ENCODE data around the gene PDXDC1. TPM values are rescaled to one million over a fixed set of nuclear protein-coding genes. Genes with fewer than 3 reads are reported as not detected.
A peak's percentile ranks its signal among the peaks of the same experiment; 100 is the strongest.
"Not testable (repeated sequence)": the region's sequence is repeated elsewhere in the genome, so short reads cannot be mapped to it uniquely, and the experiment has no call there.

PDXDC1 gene
- total RNA-seq, 1 donor, result 37.4 TPM

GRCh38 chr16:15015671-15016070 lies 40.8 kb downstream of the PDXDC1 start:
- DNase-seq (ENCODE audit: low read depth in 2 of 3, low spot score in 2 of 3), result not testable (repeated sequence)

- not testable (repeated sequence) for DNase-seq (ENCODE audit: low read depth in 2 of 3, low spot score in 2 of 3)
Observed at GRCh38 chr16:15016354-15016753, 41.5 kb downstream of the PDXDC1 start.

GRCh38 chr16:15016951-15017580 lies 42.2 kb downstream of the PDXDC1 start:
- DNase-seq (ENCODE audit: low read depth in 2 of 3, low spot score in 2 of 3), result not testable (repeated sequence)

- DNase-seq (ENCODE audit: low read depth in 2 of 3, low spot score in 2 of 3), result not testable (repeated sequence)
Observed at GRCh38 chr16:15021429-15021828, 46.6 kb downstream of the PDXDC1 start.

- peak; percentile 33 to 78 (median 52) for DNase-seq (ENCODE audit: low read depth in 2 of 3, low spot score in 2 of 3)
Observed at GRCh38 chr16:15022194-15022593, 47.4 kb downstream of the PDXDC1 start.

GRCh38 chr16:15023381-15024077 lies 48.7 kb downstream of the PDXDC1 start:
- DNase-seq (ENCODE audit: low read depth in 2 of 3, low spot score in 2 of 3), result not testable (repeated sequence)

- not testable (repeated sequence) for DNase-seq (ENCODE audit: low read depth in 2 of 3, low spot score in 2 of 3)
Observed at GRCh38 chr16:15024858-15025199, 50.0 kb downstream of the PDXDC1 start.

GRCh38 chr16:15025234-15025951 lies 50.6 kb downstream of the PDXDC1 start:
- not testable (repeated sequence) for DNase-seq (ENCODE audit: low read depth in 2 of 3, low spot score in 2 of 3)

- DNase-seq (ENCODE audit: low read depth in 2 of 3, low spot score in 2 of 3), result not testable (repeated sequence)
Observed at GRCh38 chr16:15027051-15027450, 52.2 kb downstream of the PDXDC1 start.

GRCh38 chr16:15027503-15028344 lies 52.9 kb downstream of the PDXDC1 start:
- not testable (repeated sequence) for DNase-seq (ENCODE audit: low read depth in 2 of 3, low spot score in 2 of 3)

- not testable (repeated sequence) for DNase-seq (ENCODE audit: low read depth in 2 of 3, low spot score in 2 of 3)
Observed at GRCh38 chr16:15028345-15028715, 53.5 kb downstream of the PDXDC1 start.

GRCh38 chr16:15028801-15029698 lies 54.2 kb downstream of the PDXDC1 start:
- not testable (repeated sequence) for DNase-seq (ENCODE audit: low read depth in 2 of 3, low spot score in 2 of 3)

- not testable (repeated sequence) for DNase-seq (ENCODE audit: low read depth in 2 of 3, low spot score in 2 of 3)
Observed at GRCh38 chr16:15029749-15030148, 54.9 kb downstream of the PDXDC1 start.

GRCh38 chr16:15031179-15031578 lies 56.4 kb downstream of the PDXDC1 start:
- peak in 2 of 3 donors; percentile 40 to 61 for DNase-seq (ENCODE audit: low read depth in 2 of 3, low spot score in 2 of 3)

- no peak for DNase-seq (ENCODE audit: low read depth in 2 of 3, low spot score in 2 of 3)
Observed at GRCh38 chr16:15031586-15031985, 56.8 kb downstream of the PDXDC1 start.

- DNase-seq (ENCODE audit: low read depth in 2 of 3, low spot score in 2 of 3), result peak in 2 of 3 donors; percentile 66 to 81
Observed at GRCh38 chr16:15032547-15033308, 57.9 kb downstream of the PDXDC1 start.

- DNase-seq (ENCODE audit: low read depth in 2 of 3, low spot score in 2 of 3), result no peak
Observed at GRCh38 chr16:15033309-15033707, 58.5 kb downstream of the PDXDC1 start.

GRCh38 chr16:15034266-15035162 lies 59.7 kb downstream of the PDXDC1 start:
- DNase-seq (ENCODE audit: low read depth in 2 of 3, low spot score in 2 of 3), result no peak
